GM12878 (cell line): Measurements from ENCODE around the gene PARP8. TPM values are rescaled to one million over a fixed set of nuclear protein-coding genes. Genes with fewer than 3 reads are reported as not detected.

Experiments used
- ATAC-seq: fragments of 200-7000 bp; cut with Tn5 transposase; 3 replicates; pipeline ENCODE4 v1.9.1; 2020; ENCODE audit warnings: mild to moderate bottlenecking, moderate library complexity
- BruUV-seq: library from RNA; stranded (reverse); fragments of 400-500 nt; replicated peaks from 2 replicates; lab custom pipeline; 2021; lab: Mats Ljungman, UMichigan
- CTCF ChIA-PET: fragments of 300-600 bp; sonication (Branson Sonifier 250); formaldehyde crosslinking; extraction: SDS; loops from one replicate; lab custom pipeline; 2021; ENCODE audit warnings: inconsistent platforms; lab: Yijun Ruan, JAX
- POLR2A ChIA-PET: fragments of 350-600 bp; formaldehyde crosslinking; extraction: SDS; loops from one replicate; lab custom pipeline; 2021; ENCODE audit warnings: inconsistent platforms; lab: Charles Lee
- RAD21 ChIA-PET: fragments of 300-600 bp; sonication (Branson Sonifier 250); formaldehyde crosslinking; loops from one replicate; lab custom pipeline; 2023; ENCODE audit warnings: antibody characterized with exemption; ENCODE audit not compliant: unreplicated experiment; lab: Charles Lee
- SMC1A ChIA-PET: fragments of 300-600 bp; sonication (Branson Sonifier 250); formaldehyde crosslinking; loops from one replicate; lab custom pipeline; 2023; ENCODE audit not compliant: unreplicated experiment, uncharacterized antibody; lab: Charles Lee
- DNase-seq: peaks from one replicate; pipeline ENCODE4 v3.0.0-alpha.2; 2011; ENCODE audit warnings: low read depth, low spot score
- FAIRE-seq: peaks from 3 replicates; lab custom pipeline; 2011; peaks lifted over from hg19 to GRCh38; lab: Jason Lieb, UNC
- H2AFZ ChIP-seq: 2 replicates; pipeline ENCODE4 v1.6.0; 2011; ENCODE audit warnings: low read depth, low read length, control low read depth; ENCODE audit not compliant: control insufficient read depth
- H3K27ac ChIP-seq: 2 replicates; pipeline ENCODE4 v1.5.1; 2011; ENCODE audit warnings: control low read depth; ENCODE audit not compliant: control insufficient read depth, insufficient read depth
- H3K27me3 ChIP-seq, 2 experiments: replicated peaks in 1 of 2; 2 replicates each; pipeline versions ENCODE4 v1.6.0 to v1.6.1; 2011; ENCODE audit warnings: low read length in 1 of 2; ENCODE audit not compliant: control insufficient read depth in 2 of 2, insufficient read depth in 2 of 2
- H3K36me3 ChIP-seq, 2 experiments: 2 replicates each; pipeline ENCODE4 v1.5.1; 2011; ENCODE audit warnings: low read length in 1 of 2; ENCODE audit not compliant: control insufficient read depth in 2 of 2, insufficient read depth in 2 of 2
- H3K4me1 ChIP-seq: 2 replicates; pipeline ENCODE4 v1.6.1; 2011; ENCODE audit warnings: mild to moderate bottlenecking, low read length, moderate library complexity, mixed read lengths; ENCODE audit not compliant: control insufficient read depth, insufficient read depth
- H3K4me2 ChIP-seq: 2 replicates; pipeline ENCODE4 v1.6.0; 2011; ENCODE audit warnings: control low read depth; ENCODE audit not compliant: control insufficient read depth, insufficient read depth
- H3K4me3 ChIP-seq: fragments of 200-600 bp; sonication (generic); 2 replicates; pipeline ENCODE4 v1.5.1; 2016
- H3K79me2 ChIP-seq: 2 replicates; pipeline ENCODE4 v1.6.0; 2011; ENCODE audit warnings: low read length; ENCODE audit not compliant: control insufficient read depth, insufficient read depth
- H3K9ac ChIP-seq: 2 replicates; pipeline ENCODE4 v1.8.0; 2011; ENCODE audit warnings: low read length, control low read depth, mixed read lengths; ENCODE audit not compliant: control insufficient read depth, insufficient read depth
- H3K9me3 ChIP-seq: replicated peaks from 3 replicates; pipeline ENCODE4 v1.5.1; 2011; ENCODE audit warnings: mild to moderate bottlenecking, low read length; ENCODE audit not compliant: control insufficient read depth, insufficient read depth
- H4K20me1 ChIP-seq: 2 replicates; pipeline ENCODE4 v1.6.0; 2011; ENCODE audit not compliant: control insufficient read depth, insufficient read depth
- IKZF2 ChIP-seq, 2 experiments: fragments of 450-650 bp; IDR thresholded peaks; 2 replicates each; pipeline ENCODE4 v1.6.1; 2017; ENCODE audit warnings: mild to moderate bottlenecking in 2 of 2, moderate library complexity in 2 of 2
- SUZ12 ChIP-seq: fragments of 200-600 bp; sonication (generic); IDR thresholded peaks from one replicate; pipeline ENCODE4 v1.6.1; 2018; ENCODE audit warnings: antibody characterized with exemption, mild to moderate bottlenecking; ENCODE audit not compliant: unreplicated experiment
- WGBS: methylation state at CpG from one replicate; pipeline ENCODE4 v1.1.6; 2016; ENCODE audit warnings: low lambda C conversion rate; ENCODE audit not compliant: insufficient replicate concordance, insufficient coverage; ENCODE audit errors: missing lambda C conversion rate; 5-methylcytosine and 5-hydroxymethylcytosine counted together
- in situ Hi-C: fragments of 300-500 bp; cut with MboI; formaldehyde crosslinking; loops from 9 replicates; pipeline ENCODE4 v1.14.3; 2018; ENCODE audit warnings: mixed read lengths
- intact Hi-C: fragments of 100-400 bp; cut with micrococcal nuclease; formaldehyde crosslinking; loops from one replicate; pipeline ENCODE4 v1.14.2; 2022; ENCODE audit not compliant: unreplicated experiment
- polyA plus RNA-seq, 11 experiments: library from polyadenylated mRNA; depleted of rRNA in 4 of 11; unstranded in 6 of 11; stranded (reverse) in 5 of 11; fragments of >200 nt; fragmentation: Nextera tagmentation in 4 of 11; fragmentation: Illumina TruSeq in 1 of 11; extraction: Ambion mirVana in 4 of 11; extraction: Trizol in 1 of 11; gene quantifications; 1 replicate in 1 of 11; 2 replicates in 10 of 11; pipeline versions ENCODE4 v1.2.1 to v1.2.3, GENCODE V29; 2011 to 2016; ENCODE audit warnings: inconsistent platforms in 2 of 11, missing spikeins in 2 of 11, low read depth in 1 of 11
- total RNA-seq, 4 experiments: library from RNA; depleted of rRNA in 3 of 4; stranded (reverse); fragments of >200 nt in 3 of 4; fragmentation: Illumina TruSeq in 1 of 4; extraction: Trizol in 1 of 4; gene quantifications; 2 replicates each; pipeline versions ENCODE4 v1.2.1 to v1.2.3, GENCODE V29; 2013 to 2021
- TF ChIP-seq, protein P1 (sequence below): fragments of 450-650 bp; IDR thresholded peaks from 2 replicates; pipeline ENCODE4 v1.6.1; 2017; ENCODE audit warnings: low read depth, mild to moderate bottlenecking, moderate library complexity
- TF ChIP-seq, protein P2 (sequence below): fragments of 450-650 bp; IDR thresholded peaks from 2 replicates; pipeline ENCODE4 v1.6.1; 2017; ENCODE audit warnings: mild to moderate bottlenecking, low read depth, inconsistent platforms; ENCODE audit not compliant: poor library complexity, severe bottlenecking

The PARP8 gene
- total and polyA plus RNA-seq, 10 of the 15 experiments (the other 5 are each of a cell fraction or from before 2014, with no cell fraction given), result 9.1 to 65.2 (median 20.6) TPM

DNA sequence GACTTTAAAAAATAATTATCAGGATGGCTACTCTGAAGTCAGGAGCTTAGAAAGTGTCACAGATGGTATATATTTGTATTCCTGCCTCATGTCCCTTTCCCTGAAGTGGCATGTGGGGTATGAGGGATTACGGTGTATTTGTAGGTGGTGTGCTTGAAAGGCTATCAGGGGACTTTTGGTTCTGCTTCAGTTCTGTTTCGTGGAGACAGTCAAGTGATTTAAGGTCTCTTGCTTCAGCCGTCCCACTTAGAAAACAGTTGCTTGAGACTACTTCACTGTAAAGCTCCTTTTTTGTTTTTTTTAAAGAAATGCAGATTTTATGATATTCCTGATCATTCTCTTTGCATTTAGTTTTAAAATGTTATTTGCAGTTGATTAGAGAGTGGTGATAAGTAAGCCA lies 18.3 kb downstream of the PARP8 start:
- H2AFZ ChIP-seq, result peak overlapping the region; percentile 6; the same call in 1 of the 2 replicates
- in situ Hi-C loops (no loop called here), intact Hi-C loops (no loop called here)
- peak overlapping the region; percentile 24 for H3K9ac ChIP-seq
- CTCF ChIA-PET, result interaction anchor here (2.0 kb wide), 1 partner anchor 11 kb away, joined by 7 read pairs; no protein-coding TSS in a partner anchor
- peak; percentile 85 for ATAC-seq
- H3K27me3 ChIP-seq, result no peaks in the 10 kb centered on the region
- POLR2A ChIA-PET, result interaction anchor here (0.6 to 0.7 kb wide), 3 partner anchors 11 to 56 kb away, joined by 3 to 5 read pairs (median 3); partner anchors contain the start of gene PARP8
- peaks cover 41% of the 10 kb centered on the region for H3K79me2 ChIP-seq
- peak; percentile 41 for FAIRE-seq
- BruUV-seq, result no TSS peak
- H3K4me1 ChIP-seq, result peaks cover 5% of the 10 kb centered on the region; the same call in 1 of the 2 replicates
- H4K20me1 ChIP-seq, result no peaks in the 10 kb centered on the region
- 68% methylated on average over 3 of the region's 3 CpGs for WGBS
- peaks cover 0 to 2% of the 10 kb centered on the region in 2 experiments; a peak in 2 of 4 replicates for H3K36me3 ChIP-seq
- RAD21 ChIA-PET, result interaction anchor here (0.7 to 2.3 kb wide), 4 partner anchors 11 to 33 kb away, joined by 3 to 8 read pairs (median 4); no protein-coding TSS in a partner anchor
- no peak for DNase-seq
- H3K4me2 ChIP-seq, result peak overlapping the region; percentile 36
- SMC1A ChIA-PET, result interaction anchor here (0.7 to 3.0 kb wide), 8 partner anchors 8 to 37 kb away, joined by 3 to 11 read pairs (median 4); no protein-coding TSS in a partner anchor
- H3K4me3 ChIP-seq, result 0 out of 2 replicates have a peak overlapping the region, but pooled peaks have one; percentile 5
- TF ChIP-seq, protein P1, sequence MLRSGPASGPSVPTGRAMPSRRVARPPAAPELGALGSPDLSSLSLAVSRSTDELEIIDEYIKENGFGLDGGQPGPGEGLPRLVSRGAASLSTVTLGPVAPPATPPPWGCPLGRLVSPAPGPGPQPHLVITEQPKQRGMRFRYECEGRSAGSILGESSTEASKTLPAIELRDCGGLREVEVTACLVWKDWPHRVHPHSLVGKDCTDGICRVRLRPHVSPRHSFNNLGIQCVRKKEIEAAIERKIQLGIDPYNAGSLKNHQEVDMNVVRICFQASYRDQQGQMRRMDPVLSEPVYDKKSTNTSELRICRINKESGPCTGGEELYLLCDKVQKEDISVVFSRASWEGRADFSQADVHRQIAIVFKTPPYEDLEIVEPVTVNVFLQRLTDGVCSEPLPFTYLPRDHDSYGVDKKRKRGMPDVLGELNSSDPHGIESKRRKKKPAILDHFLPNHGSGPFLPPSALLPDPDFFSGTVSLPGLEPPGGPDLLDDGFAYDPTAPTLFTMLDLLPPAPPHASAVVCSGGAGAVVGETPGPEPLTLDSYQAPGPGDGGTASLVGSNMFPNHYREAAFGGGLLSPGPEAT, result peak; percentile 39; the same call in 1 of the 2 replicates
- no peak for TF ChIP-seq SUZ12
- 0 out of 4 replicates have a peak, but pooled peaks of 1 of the 2 experiments have one; percentile 16 for TF ChIP-seq IKZF2 (IDR thresholded peaks at IDR 0.05)
- TF ChIP-seq, protein P2, sequence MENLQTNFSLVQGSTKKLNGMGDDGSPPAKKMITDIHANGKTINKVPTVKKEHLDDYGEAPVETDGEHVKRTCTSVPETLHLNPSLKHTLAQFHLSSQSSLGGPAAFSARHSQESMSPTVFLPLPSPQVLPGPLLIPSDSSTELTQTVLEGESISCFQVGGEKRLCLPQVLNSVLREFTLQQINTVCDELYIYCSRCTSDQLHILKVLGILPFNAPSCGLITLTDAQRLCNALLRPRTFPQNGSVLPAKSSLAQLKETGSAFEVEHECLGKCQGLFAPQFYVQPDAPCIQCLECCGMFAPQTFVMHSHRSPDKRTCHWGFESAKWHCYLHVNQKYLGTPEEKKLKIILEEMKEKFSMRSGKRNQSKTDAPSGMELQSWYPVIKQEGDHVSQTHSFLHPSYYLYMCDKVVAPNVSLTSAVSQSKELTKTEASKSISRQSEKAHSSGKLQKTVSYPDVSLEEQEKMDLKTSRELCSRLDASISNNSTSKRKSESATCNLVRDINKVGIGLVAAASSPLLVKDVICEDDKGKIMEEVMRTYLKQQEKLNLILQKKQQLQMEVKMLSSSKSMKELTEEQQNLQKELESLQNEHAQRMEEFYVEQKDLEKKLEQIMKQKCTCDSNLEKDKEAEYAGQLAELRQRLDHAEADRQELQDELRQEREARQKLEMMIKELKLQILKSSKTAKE, result peak; percentile 21
- H3K27ac ChIP-seq, result peak overlapping the region; percentile 71
- peaks cover 6% of the 10 kb centered on the region; the same call in 2 of the 3 replicates for H3K9me3 ChIP-seq
